Nephron (organoid): ENCODE measurements around the gene PCA3.

ENCODE experiments used
- H3K27ac Mint-ChIP-seq, 3 experiments: 2 replicates each; pipeline ENCODE4 v1.8.0; 2020; ENCODE audit warnings: mixed read lengths in 3 of 3, mild to moderate bottlenecking in 2 of 3, moderate library complexity in 1 of 3
- H3K27me3 Mint-ChIP-seq: 2 replicates; pipeline ENCODE4 v1.8.0; 2021; ENCODE audit warnings: low read depth, mild to moderate bottlenecking, moderate library complexity, mixed read lengths
- H3K36me3 Mint-ChIP-seq: 2 replicates; pipeline ENCODE4 v1.8.0; 2020; ENCODE audit warnings: low read depth, mixed read lengths
- H3K4me1 Mint-ChIP-seq: 2 replicates; pipeline ENCODE4 v1.8.0; 2020; ENCODE audit warnings: mixed read lengths
- H3K4me3 Mint-ChIP-seq, 3 experiments: 2 replicates each; pipeline ENCODE4 v1.8.0; 2020; ENCODE audit warnings: mild to moderate bottlenecking in 3 of 3, mixed read lengths in 3 of 3, moderate library complexity in 2 of 3
- H3K9me3 Mint-ChIP-seq: 2 replicates; pipeline ENCODE4 v1.8.0; 2020; ENCODE audit warnings: mixed read lengths
- TF ChIP-seq, protein P1 (sequence below), 3 experiments: fragments of 200-600 bp; sonication (generic); IDR thresholded peaks; one replicate each; pipeline ENCODE4 v1.5.0; 2021; ENCODE audit warnings: antibody characterized with exemption in 3 of 3; ENCODE audit not compliant: unreplicated experiment in 3 of 3

Gene PCA3

DNA sequence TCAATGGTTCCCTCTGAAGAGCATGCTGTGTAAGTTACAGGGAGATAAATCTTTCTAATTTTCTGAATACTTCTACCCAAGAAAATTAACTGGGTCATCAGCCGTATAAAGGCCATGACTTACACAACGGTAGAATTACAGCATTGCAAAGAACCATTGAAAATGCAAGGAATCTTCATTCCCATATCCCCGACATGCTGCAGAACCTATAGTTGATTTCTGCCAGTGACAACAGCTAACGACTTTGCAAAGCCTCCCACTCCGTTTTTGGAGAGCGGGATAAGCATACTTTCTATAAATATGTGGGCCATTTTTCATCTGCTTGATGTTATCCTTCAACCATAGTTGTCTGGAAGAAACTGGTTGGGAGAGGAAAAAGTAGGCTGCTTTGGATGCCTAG, 56.2 kb downstream of the PCA3 start:
- Mint-ChIP-seq H3K4me3 (no peak overlapping the region), H3K27me3 (no peaks in the 10 kb centered on the region), H3K4me1 (peaks cover 15% of the 10 kb centered on the region), H3K9me3 (no peaks in the 10 kb centered on the region), H3K27ac (no peak overlapping the region), H3K36me3 (no peaks in the 10 kb centered on the region)
- TF ChIP-seq, protein P1, sequence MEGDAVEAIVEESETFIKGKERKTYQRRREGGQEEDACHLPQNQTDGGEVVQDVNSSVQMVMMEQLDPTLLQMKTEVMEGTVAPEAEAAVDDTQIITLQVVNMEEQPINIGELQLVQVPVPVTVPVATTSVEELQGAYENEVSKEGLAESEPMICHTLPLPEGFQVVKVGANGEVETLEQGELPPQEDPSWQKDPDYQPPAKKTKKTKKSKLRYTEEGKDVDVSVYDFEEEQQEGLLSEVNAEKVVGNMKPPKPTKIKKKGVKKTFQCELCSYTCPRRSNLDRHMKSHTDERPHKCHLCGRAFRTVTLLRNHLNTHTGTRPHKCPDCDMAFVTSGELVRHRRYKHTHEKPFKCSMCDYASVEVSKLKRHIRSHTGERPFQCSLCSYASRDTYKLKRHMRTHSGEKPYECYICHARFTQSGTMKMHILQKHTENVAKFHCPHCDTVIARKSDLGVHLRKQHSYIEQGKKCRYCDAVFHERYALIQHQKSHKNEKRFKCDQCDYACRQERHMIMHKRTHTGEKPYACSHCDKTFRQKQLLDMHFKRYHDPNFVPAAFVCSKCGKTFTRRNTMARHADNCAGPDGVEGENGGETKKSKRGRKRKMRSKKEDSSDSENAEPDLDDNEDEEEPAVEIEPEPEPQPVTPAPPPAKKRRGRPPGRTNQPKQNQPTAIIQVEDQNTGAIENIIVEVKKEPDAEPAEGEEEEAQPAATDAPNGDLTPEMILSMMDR (IDR thresholded peaks at IDR 0.05; ENCODE audit: unreplicated experiment in 3 of 3): no peak

DNA sequence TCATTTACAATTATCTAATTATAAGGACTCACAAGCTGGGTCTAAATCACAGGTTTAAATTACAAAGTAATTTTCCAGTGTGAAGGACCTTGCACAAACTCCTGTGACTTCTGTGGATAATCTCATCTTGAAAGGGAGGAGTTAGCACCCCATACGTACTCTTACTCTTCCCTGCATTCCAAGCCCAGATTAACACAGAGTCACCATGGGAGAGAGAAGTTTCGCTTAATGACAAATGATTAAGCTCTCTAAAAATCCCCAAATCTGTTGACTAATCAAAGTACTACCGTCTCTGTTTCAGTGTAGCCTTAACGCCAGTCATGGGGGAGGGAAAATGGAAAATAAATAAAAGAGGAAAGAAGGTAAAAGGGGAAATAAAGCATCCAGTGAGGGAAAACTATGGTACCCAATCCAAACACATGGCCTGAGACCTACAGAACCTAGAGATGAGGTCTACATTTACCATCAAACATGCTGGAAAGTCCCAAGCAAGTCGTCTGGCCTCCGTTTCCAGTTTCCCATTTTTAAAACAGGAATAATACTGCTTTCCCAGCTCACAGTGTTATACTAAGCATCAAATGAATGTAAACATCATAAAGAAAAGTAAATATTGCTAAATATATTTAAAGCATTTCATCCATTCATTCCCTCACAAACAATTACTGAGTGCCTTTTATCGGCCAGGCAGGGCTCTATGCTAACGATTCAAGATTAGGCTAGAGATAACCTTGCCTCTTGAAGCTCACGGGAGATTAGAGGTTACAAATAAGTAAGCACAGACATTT, 63.2 kb downstream of the PCA3 start:
- H3K27me3 Mint-ChIP-seq: peaks cover 4% of the 10 kb centered on the region
- H3K4me1 Mint-ChIP-seq: no peaks in the 10 kb centered on the region
- peaks cover 14% of the 10 kb centered on the region for H3K9me3 Mint-ChIP-seq
- H3K27ac Mint-ChIP-seq: no peak overlapping the region
- no peak overlapping the region for H3K4me3 Mint-ChIP-seq
- H3K36me3 Mint-ChIP-seq: peaks cover 13% of the 10 kb centered on the region
- TF ChIP-seq, protein P1 (IDR thresholded peaks at IDR 0.05; ENCODE audit: unreplicated experiment in 3 of 3): no peak

DNA sequence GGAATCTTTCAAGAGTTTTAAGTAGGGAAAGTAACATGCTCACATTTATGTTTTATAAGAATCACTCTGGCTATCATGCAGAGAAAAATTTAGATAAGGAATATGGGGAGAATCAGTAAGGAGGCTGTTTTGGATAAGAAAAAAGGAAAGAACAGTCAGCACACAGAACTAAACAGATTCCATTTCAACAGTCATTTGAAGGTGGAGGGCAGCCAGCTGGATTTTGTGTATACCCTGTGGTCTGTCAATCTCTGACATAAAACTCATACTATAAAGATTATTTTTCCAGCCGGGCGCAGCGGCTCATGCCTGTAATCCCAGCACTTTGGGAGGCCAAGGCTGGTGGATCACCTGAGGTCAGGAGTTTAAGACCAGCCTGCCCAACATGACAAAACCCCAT, 64.2 kb downstream of the PCA3 start:
- Mint-ChIP-seq H3K9me3 (peaks cover 14% of the 10 kb centered on the region), H3K27me3 (peaks cover 4% of the 10 kb centered on the region), H3K4me3 (no peak overlapping the region), H3K36me3 (peaks cover 13% of the 10 kb centered on the region), H3K4me1 (no peaks in the 10 kb centered on the region), H3K27ac (no peak overlapping the region)
- TF ChIP-seq, protein P1 (IDR thresholded peaks at IDR 0.05; ENCODE audit: unreplicated experiment in 3 of 3): no peak

DNA sequence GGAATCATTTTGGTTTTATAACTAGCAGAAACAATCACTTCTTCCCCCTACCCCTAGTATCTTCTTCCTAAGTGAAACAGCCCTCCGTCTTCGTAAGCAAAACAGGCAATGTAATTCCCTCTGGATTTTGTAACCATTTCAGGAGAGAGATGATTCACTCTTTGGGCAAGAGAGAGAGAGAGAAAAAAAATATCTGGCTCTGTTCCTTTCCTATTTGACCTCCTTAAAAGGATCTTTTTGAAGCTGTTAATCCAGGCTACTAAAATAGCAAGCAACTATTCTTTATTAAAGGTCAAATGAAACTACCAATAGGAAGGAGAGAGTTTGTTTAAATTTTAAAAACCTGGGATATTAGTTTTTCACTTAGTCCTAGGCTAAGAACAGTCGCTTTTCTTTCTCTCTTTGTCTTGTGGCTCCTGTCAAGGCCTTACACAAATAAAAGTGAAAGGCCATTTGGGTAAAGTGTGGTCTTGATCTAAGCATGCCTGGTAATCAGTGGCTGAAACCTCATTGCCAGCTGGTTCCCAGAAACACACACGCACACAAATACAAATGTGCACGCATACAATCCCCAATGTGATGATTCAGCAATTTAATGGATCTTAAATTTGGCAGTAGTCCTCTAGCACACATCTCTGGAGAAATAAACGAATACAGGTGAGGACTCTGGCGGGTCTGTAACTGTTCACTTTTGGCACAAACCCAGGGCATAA, 71.5 kb downstream of the PCA3 start:
- Mint-ChIP-seq H3K4me1 (peaks cover 17% of the 10 kb centered on the region), H3K27ac (peak overlapping the region; percentile 25 to 86 (median 65)), H3K4me3 (peak overlapping the region in 1 of 3 experiments; percentile 41)

More for the DNA sequence above, 71.5 kb downstream of the PCA3 start:
- TF ChIP-seq, protein P1 (IDR thresholded peaks at IDR 0.05; ENCODE audit: unreplicated experiment in 3 of 3): no peak
- no peaks in the 10 kb centered on the region for H3K27me3 Mint-ChIP-seq
- peaks cover 5% of the 10 kb centered on the region for H3K9me3 Mint-ChIP-seq
- H3K36me3 Mint-ChIP-seq: peaks cover 4% of the 10 kb centered on the region
